Mesothelial cell of epicardium (in vitro differentiated cells): ENCODE results near the gene NFATC2. TPM values are rescaled to one million over a fixed set of nuclear protein-coding genes. Genes with fewer than 3 reads are reported as not detected.

Experiments
- DNase-seq, 2 experiments: peaks; one replicate each; pipeline ENCODE4 v3.0.0; 2021; ENCODE audit warnings: low spot score in 2 of 2; ENCODE audit not compliant: unreplicated experiment in 2 of 2
- H3K27ac Mint-ChIP-seq: 2 replicates; pipeline ENCODE4 v1.8.0; 2021; ENCODE audit warnings: mixed read lengths
- H3K27me3 Mint-ChIP-seq: 2 replicates; pipeline ENCODE4 v1.8.0; 2021; ENCODE audit warnings: low read depth, mixed read lengths
- H3K36me3 Mint-ChIP-seq: 2 replicates; pipeline ENCODE4 v1.8.0; 2021; ENCODE audit warnings: mixed read lengths
- H3K4me1 Mint-ChIP-seq: 2 replicates; pipeline ENCODE4 v1.8.0; 2021; ENCODE audit warnings: mixed read lengths
- H3K4me3 Mint-ChIP-seq: 2 replicates; pipeline ENCODE4 v1.8.0; 2021; ENCODE audit warnings: mild to moderate bottlenecking, moderate library complexity, mixed read lengths
- H3K9me3 Mint-ChIP-seq: 2 replicates; pipeline ENCODE4 v1.8.0; 2021; ENCODE audit warnings: mixed read lengths
- total RNA-seq: library from RNA; stranded (reverse); gene quantifications from 3 replicates; pipeline ENCODE4 v1.2.1, GENCODE V29; 2021
- TF ChIP-seq, protein P1 (sequence below): fragments of 200-600 bp; sonication (generic); IDR thresholded peaks from one replicate; pipeline ENCODE4 v1.5.0; 2021; ENCODE audit warnings: antibody characterized with exemption; ENCODE audit not compliant: unreplicated experiment

NFATC2 gene
- total RNA-seq, 1 donor from 2014 or later: 14.0 TPM

GRCh38 chr20:51375561-51375960 is 167.0 kb downstream of the NFATC2 start:
- no peak for DNase-seq
- H3K9me3 Mint-ChIP-seq: no peaks in the 10 kb centered on the region
- peaks cover 20% of the 10 kb centered on the region for H3K4me1 Mint-ChIP-seq
- no peak overlapping the region for H3K27ac Mint-ChIP-seq
- H3K4me3 Mint-ChIP-seq: no peak overlapping the region
- no peaks in the 10 kb centered on the region for H3K36me3 Mint-ChIP-seq
- TF ChIP-seq, protein P1, sequence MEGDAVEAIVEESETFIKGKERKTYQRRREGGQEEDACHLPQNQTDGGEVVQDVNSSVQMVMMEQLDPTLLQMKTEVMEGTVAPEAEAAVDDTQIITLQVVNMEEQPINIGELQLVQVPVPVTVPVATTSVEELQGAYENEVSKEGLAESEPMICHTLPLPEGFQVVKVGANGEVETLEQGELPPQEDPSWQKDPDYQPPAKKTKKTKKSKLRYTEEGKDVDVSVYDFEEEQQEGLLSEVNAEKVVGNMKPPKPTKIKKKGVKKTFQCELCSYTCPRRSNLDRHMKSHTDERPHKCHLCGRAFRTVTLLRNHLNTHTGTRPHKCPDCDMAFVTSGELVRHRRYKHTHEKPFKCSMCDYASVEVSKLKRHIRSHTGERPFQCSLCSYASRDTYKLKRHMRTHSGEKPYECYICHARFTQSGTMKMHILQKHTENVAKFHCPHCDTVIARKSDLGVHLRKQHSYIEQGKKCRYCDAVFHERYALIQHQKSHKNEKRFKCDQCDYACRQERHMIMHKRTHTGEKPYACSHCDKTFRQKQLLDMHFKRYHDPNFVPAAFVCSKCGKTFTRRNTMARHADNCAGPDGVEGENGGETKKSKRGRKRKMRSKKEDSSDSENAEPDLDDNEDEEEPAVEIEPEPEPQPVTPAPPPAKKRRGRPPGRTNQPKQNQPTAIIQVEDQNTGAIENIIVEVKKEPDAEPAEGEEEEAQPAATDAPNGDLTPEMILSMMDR: no peak
- no peaks in the 10 kb centered on the region for H3K27me3 Mint-ChIP-seq

DNA sequence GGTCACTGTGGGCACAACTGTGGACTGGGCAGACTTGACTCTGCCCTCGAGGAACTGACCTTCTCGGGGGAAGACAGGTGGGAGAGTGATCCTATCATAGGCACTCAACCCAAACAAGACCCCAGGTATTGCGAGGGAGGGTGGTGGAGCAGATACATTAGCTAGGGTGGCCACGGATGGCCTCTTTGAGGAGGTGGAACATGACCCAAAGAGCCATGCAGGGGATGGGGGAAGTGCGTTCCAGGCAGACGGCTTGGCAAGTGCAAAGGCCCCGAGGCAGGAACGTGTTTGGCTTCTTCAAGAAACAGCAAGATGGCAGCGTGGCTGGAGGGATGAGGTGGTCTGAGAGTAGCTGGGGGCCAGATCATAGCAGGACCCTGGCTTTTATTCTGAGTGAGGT is 167.6 kb downstream of the NFATC2 start:
- no peaks in the 10 kb centered on the region for H3K27me3 Mint-ChIP-seq
- H3K4me1 Mint-ChIP-seq: peaks cover 19% of the 10 kb centered on the region
- H3K36me3 Mint-ChIP-seq: no peaks in the 10 kb centered on the region
- H3K9me3 Mint-ChIP-seq: no peaks in the 10 kb centered on the region
- no peak for DNase-seq
- no peak overlapping the region for H3K4me3 Mint-ChIP-seq
- TF ChIP-seq, protein P1: no peak
- H3K27ac Mint-ChIP-seq: no peak overlapping the region

- Mint-ChIP-seq H3K4me1 (peaks cover 19% of the 10 kb centered on the region), H3K36me3 (no peaks in the 10 kb centered on the region), H3K27ac (peak overlapping the region; percentile 27), H3K9me3 (no peaks in the 10 kb centered on the region), H3K4me3 (no peak overlapping the region), H3K27me3 (no peaks in the 10 kb centered on the region)
- DNase-seq: no peak
- TF ChIP-seq, protein P1: no peak
Observed at GRCh38 chr20:51374456-51374830, 168.1 kb downstream of the NFATC2 start.

GRCh38 chr20:51373713-51374455 is 168.6 kb downstream of the NFATC2 start:
- no peaks in the 10 kb centered on the region for H3K9me3 Mint-ChIP-seq

GRCh38 chr20:51372966-51373365 is 169.6 kb downstream of the NFATC2 start:
- Mint-ChIP-seq H3K4me3 (no peak overlapping the region), H3K27ac (no peak overlapping the region), H3K4me1 (peaks cover 19% of the 10 kb centered on the region), H3K27me3 (no peaks in the 10 kb centered on the region), H3K36me3 (no peaks in the 10 kb centered on the region), H3K9me3 (no peaks in the 10 kb centered on the region)
- DNase-seq: no peak
- TF ChIP-seq, protein P1: no peak

More at GRCh38 chr20:51373713-51374455, 168.6 kb downstream of the NFATC2 start:
- Mint-ChIP-seq H3K4me3 (no peak overlapping the region), H3K4me1 (peaks cover 19% of the 10 kb centered on the region), H3K27me3 (no peaks in the 10 kb centered on the region), H3K36me3 (no peaks in the 10 kb centered on the region), H3K27ac (peak overlapping the region; percentile 27)
- TF ChIP-seq, protein P1: no peak
- DNase-seq: no peak
